ENCODE data around the gene HBS1L.
A peak's percentile ranks its signal among the peaks of the same experiment; 100 is the strongest.

Gene HBS1L

GRCh38 chr6:135036731-135037420 is 17.7 kb downstream of the HBS1L start:
- H3K4me1 Mint-ChIP-seq = peaks cover 27% of the 10 kb centered on the region
- ATAC-seq (no peak), DNase-seq (no peak)
- no peaks in the 10 kb centered on the region for H3K9me3 Mint-ChIP-seq
- H3K4me3 Mint-ChIP-seq = no peak overlapping the region
- no peak overlapping the region for H3K27ac Mint-ChIP-seq
- H3K27me3 Mint-ChIP-seq = no peaks in the 10 kb centered on the region
- H3K36me3 Mint-ChIP-seq (ENCODE audit: low read depth) = peaks cover 55% of the 10 kb centered on the region

DNA sequence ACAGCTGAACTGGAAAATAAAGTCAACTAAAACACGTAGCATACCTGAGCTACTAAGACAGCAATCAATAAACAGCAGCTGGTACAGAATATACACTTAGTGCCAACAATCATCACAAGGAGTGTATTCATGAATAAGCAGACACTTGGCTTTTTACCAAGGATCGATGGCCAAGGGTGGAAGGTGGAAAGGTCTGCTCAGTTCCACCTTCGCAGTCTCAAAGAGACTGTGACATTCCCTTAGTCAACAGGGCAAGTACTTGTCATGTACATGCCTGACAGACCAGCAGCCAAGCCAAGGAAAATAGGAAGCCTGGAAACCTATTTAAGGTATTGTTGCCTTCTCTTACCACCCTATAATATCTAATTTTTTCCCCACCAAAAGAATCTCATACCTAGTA is 21.4 kb downstream of the HBS1L start:
- Mint-ChIP-seq H3K27me3 (no peaks in the 10 kb centered on the region), H3K4me3 (no peak overlapping the region), H3K36me3 (ENCODE audit: low read depth) (peaks cover 63% of the 10 kb centered on the region), H3K4me1 (peaks cover 51% of the 10 kb centered on the region), H3K27ac (no peak overlapping the region), H3K9me3 (no peaks in the 10 kb centered on the region)
- DNase-seq = no peak
- ATAC-seq = no peak

DNA sequence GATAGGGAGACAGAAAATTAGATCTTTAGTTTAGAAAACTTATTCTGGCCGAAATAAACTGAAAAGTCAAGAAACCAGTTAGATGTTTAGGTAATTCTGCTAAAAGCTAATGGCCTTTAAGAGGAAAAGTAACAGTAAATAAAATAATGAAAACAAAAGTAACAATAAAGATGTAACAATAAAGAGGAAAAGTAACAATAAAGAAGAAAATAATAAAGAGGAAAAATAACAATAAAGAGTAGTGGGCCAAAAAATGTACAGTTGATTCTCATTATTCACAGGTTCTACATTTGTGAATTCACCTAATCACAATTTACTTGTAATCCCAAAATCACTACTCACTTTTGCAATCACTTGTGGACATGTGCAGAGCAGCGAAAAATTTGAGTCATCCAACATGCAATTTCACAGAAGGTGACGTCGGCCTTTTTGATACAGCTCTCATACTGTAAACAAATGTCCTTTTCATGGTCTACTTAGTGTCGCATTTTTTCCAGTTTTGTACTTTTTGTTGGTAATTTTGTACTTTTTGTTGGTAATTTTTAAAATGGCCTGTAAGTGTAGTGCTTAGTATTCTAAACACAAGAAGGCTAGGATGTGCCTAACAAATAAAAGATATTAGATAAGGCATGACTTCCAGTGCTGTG is 24.0 kb downstream of the HBS1L start:
- ATAC-seq (peak; percentile 41), DNase-seq (no peak)
- Mint-ChIP-seq H3K27ac (peak overlapping the region; percentile 83), H3K36me3 (ENCODE audit: low read depth) (peaks cover 56% of the 10 kb centered on the region), H3K4me1 (peaks cover 56% of the 10 kb centered on the region), H3K4me3 (peak overlapping the region; percentile 54), H3K9me3 (no peaks in the 10 kb centered on the region), H3K27me3 (no peaks in the 10 kb centered on the region)

- Mint-ChIP-seq H3K9me3 (no peaks in the 10 kb centered on the region), H3K4me3 (peak overlapping the region; percentile 54), H3K36me3 (ENCODE audit: low read depth) (peaks cover 60% of the 10 kb centered on the region), H3K27me3 (no peaks in the 10 kb centered on the region), H3K4me1 (peaks cover 61% of the 10 kb centered on the region), H3K27ac (peak overlapping the region; percentile 83)
- DNase-seq = no peak
- ATAC-seq = peak; percentile 98
Observed at GRCh38 chr6:135030056-135030473, 24.6 kb downstream of the HBS1L start.

DNA sequence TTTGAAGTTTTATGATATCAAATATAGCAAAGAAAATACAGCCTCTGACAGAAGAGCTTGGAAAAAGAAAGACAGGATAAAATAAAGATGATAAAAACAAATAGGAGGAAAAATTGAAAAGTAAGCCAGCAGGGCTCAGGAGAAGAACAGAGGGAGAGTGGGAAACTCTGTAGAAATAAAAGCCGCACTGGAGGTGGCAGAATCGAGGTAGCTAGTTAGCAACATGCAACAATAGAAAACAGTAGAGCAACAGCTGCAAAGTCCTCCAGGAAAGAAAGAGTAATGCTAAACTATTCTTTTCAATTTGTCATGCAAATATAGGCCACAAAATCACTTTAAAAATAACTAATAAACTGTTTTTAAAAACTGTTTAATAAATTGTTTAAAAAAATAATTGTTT is 28.8 kb downstream of the HBS1L start:
- peaks cover 36% of the 10 kb centered on the region for H3K36me3 Mint-ChIP-seq (ENCODE audit: low read depth)
- no peak overlapping the region for H3K4me3 Mint-ChIP-seq

GRCh38 chr6:135025175-135025574 is 29.4 kb downstream of the HBS1L start:
- H3K4me3 Mint-ChIP-seq = no peak overlapping the region
- ATAC-seq (no peak), DNase-seq (no peak)
- no peaks in the 10 kb centered on the region for H3K27me3 Mint-ChIP-seq
- H3K9me3 Mint-ChIP-seq = no peaks in the 10 kb centered on the region
- peak overlapping the region; percentile 23 for H3K27ac Mint-ChIP-seq
- peaks cover 73% of the 10 kb centered on the region for H3K4me1 Mint-ChIP-seq
- peaks cover 33% of the 10 kb centered on the region for H3K36me3 Mint-ChIP-seq (ENCODE audit: low read depth)

More for the DNA sequence above, 28.8 kb downstream of the HBS1L start:
- H3K27me3 Mint-ChIP-seq = no peaks in the 10 kb centered on the region
- peaks cover 75% of the 10 kb centered on the region for H3K4me1 Mint-ChIP-seq
- H3K9me3 Mint-ChIP-seq = no peaks in the 10 kb centered on the region
- ATAC-seq = no peak
- DNase-seq = no peak
- no peak overlapping the region for H3K27ac Mint-ChIP-seq

- H3K27me3 Mint-ChIP-seq = no peaks in the 10 kb centered on the region
- no peak for DNase-seq
- peak overlapping the region; percentile 59 for H3K27ac Mint-ChIP-seq
- no peak for ATAC-seq
- no peaks in the 10 kb centered on the region for H3K9me3 Mint-ChIP-seq
- H3K4me1 Mint-ChIP-seq = peaks cover 71% of the 10 kb centered on the region
- peaks cover 22% of the 10 kb centered on the region for H3K36me3 Mint-ChIP-seq (ENCODE audit: low read depth)
- peak overlapping the region; percentile 13 for H3K4me3 Mint-ChIP-seq
Observed at GRCh38 chr6:135022050-135022697, 32.4 kb downstream of the HBS1L start.

- Mint-ChIP-seq H3K36me3 (ENCODE audit: low read depth) (peaks cover 21% of the 10 kb centered on the region), H3K4me1 (peaks cover 73% of the 10 kb centered on the region), H3K27ac (peak overlapping the region; percentile 59), H3K4me3 (peak overlapping the region; percentile 13), H3K9me3 (no peaks in the 10 kb centered on the region), H3K27me3 (no peaks in the 10 kb centered on the region)
- no peak for DNase-seq
- peak; percentile 52 for ATAC-seq
Observed at GRCh38 chr6:135021310-135022049, 33.1 kb downstream of the HBS1L start.

GRCh38 chr6:135018941-135019340 is 35.7 kb downstream of the HBS1L start:
- Mint-ChIP-seq H3K4me3 (no peak overlapping the region), H3K27ac (peak overlapping the region; percentile 4), H3K27me3 (no peaks in the 10 kb centered on the region), H3K4me1 (peaks cover 76% of the 10 kb centered on the region), H3K9me3 (no peaks in the 10 kb centered on the region), H3K36me3 (ENCODE audit: low read depth) (peaks cover 12% of the 10 kb centered on the region)
- ATAC-seq = no peak
- no peak for DNase-seq

- H3K4me1 Mint-ChIP-seq = peaks cover 78% of the 10 kb centered on the region
- H3K9me3 Mint-ChIP-seq = no peaks in the 10 kb centered on the region
- ATAC-seq (no peak), DNase-seq (no peak)
- H3K27ac Mint-ChIP-seq = no peak overlapping the region
- no peaks in the 10 kb centered on the region for H3K27me3 Mint-ChIP-seq
- no peak overlapping the region for H3K4me3 Mint-ChIP-seq
- H3K36me3 Mint-ChIP-seq (ENCODE audit: low read depth) = peaks cover 12% of the 10 kb centered on the region
Observed at GRCh38 chr6:135018052-135018451, 36.6 kb downstream of the HBS1L start.

- H3K9me3 Mint-ChIP-seq = no peaks in the 10 kb centered on the region
- H3K27me3 Mint-ChIP-seq = no peaks in the 10 kb centered on the region
- peaks cover 20% of the 10 kb centered on the region for H3K36me3 Mint-ChIP-seq (ENCODE audit: low read depth)
- peak; percentile 95 for ATAC-seq
- H3K27ac Mint-ChIP-seq = peak overlapping the region; percentile 84
- no peak for DNase-seq
- peaks cover 60% of the 10 kb centered on the region for H3K4me1 Mint-ChIP-seq
- peak overlapping the region; percentile 43 for H3K4me3 Mint-ChIP-seq
Observed at GRCh38 chr6:135014353-135014832, 40.2 kb downstream of the HBS1L start.

- no peak overlapping the region for H3K4me3 Mint-ChIP-seq
- DNase-seq = no peak
- no peaks in the 10 kb centered on the region for H3K9me3 Mint-ChIP-seq
- H3K4me1 Mint-ChIP-seq = peaks cover 52% of the 10 kb centered on the region
- peaks cover 23% of the 10 kb centered on the region for H3K36me3 Mint-ChIP-seq (ENCODE audit: low read depth)
- H3K27me3 Mint-ChIP-seq = no peaks in the 10 kb centered on the region
- peak overlapping the region; percentile 40 for H3K27ac Mint-ChIP-seq
- no peak for ATAC-seq
Observed at GRCh38 chr6:135013211-135013610, 41.4 kb downstream of the HBS1L start.

- H3K4me3 Mint-ChIP-seq = no peak overlapping the region
- peak overlapping the region; percentile 40 for H3K27ac Mint-ChIP-seq
- ATAC-seq (no peak), DNase-seq (no peak)
- H3K4me1 Mint-ChIP-seq = peaks cover 48% of the 10 kb centered on the region
- H3K36me3 Mint-ChIP-seq (ENCODE audit: low read depth) = peaks cover 22% of the 10 kb centered on the region
- no peaks in the 10 kb centered on the region for H3K9me3 Mint-ChIP-seq
- H3K27me3 Mint-ChIP-seq = no peaks in the 10 kb centered on the region
Observed at GRCh38 chr6:135012764-135013163, 41.9 kb downstream of the HBS1L start.

DNA sequence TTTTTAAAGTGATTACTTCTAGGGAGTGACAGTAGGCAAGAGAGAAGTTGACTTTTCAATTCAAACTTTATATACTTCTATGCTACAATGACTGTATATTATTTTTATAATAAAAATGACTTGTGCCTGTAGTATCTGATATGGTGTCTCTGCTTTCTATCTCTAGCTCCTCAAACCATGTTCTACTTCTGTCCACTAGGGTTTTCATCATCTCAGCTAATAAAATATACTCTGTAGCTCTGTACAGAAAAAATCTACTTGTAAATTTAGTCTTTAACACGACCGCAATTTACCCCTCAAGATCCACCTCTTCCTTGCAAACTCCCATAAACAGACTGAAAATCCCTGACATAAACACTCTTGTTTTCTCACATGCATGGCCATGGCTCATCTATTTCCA is 42.3 kb downstream of the HBS1L start:
- H3K27me3 Mint-ChIP-seq = no peaks in the 10 kb centered on the region
- H3K9me3 Mint-ChIP-seq = no peaks in the 10 kb centered on the region
- no peak overlapping the region for H3K4me3 Mint-ChIP-seq
- DNase-seq = no peak
- peaks cover 44% of the 10 kb centered on the region for H3K4me1 Mint-ChIP-seq
- no peak overlapping the region for H3K27ac Mint-ChIP-seq
- ATAC-seq = no peak
- peaks cover 22% of the 10 kb centered on the region for H3K36me3 Mint-ChIP-seq (ENCODE audit: low read depth)

Data from activated naive CD8-positive, alpha-beta T cell treated with anti-CD3 and anti-CD28 coated beads, Interleukin-2, amount 50 U/mL, for 24 hours (primary cell).